A549 treated with GW870086 at 1 μM for 4 hours (cell line): Measurements from ENCODE around the gene BCAM. TPM values are rescaled to one million over a fixed set of nuclear protein-coding genes. Genes with fewer than 3 reads are reported as not detected.

ENCODE experiments used
- total RNA-seq: library from RNA; stranded (reverse); fragments of 200-300 nt; extraction: Qiagen RNA extraction; gene quantifications from 5 replicates; pipeline ENCODE4 v1.2.3, GENCODE V29; 2022; ENCODE audit warnings: low read depth

The BCAM gene, protein sequence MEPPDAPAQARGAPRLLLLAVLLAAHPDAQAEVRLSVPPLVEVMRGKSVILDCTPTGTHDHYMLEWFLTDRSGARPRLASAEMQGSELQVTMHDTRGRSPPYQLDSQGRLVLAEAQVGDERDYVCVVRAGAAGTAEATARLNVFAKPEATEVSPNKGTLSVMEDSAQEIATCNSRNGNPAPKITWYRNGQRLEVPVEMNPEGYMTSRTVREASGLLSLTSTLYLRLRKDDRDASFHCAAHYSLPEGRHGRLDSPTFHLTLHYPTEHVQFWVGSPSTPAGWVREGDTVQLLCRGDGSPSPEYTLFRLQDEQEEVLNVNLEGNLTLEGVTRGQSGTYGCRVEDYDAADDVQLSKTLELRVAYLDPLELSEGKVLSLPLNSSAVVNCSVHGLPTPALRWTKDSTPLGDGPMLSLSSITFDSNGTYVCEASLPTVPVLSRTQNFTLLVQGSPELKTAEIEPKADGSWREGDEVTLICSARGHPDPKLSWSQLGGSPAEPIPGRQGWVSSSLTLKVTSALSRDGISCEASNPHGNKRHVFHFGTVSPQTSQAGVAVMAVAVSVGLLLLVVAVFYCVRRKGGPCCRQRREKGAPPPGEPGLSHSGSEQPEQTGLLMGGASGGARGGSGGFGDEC
- total RNA-seq = 64.5 to 83.6 TPM (median 79.2 TPM) in 5 replicates

DNA sequence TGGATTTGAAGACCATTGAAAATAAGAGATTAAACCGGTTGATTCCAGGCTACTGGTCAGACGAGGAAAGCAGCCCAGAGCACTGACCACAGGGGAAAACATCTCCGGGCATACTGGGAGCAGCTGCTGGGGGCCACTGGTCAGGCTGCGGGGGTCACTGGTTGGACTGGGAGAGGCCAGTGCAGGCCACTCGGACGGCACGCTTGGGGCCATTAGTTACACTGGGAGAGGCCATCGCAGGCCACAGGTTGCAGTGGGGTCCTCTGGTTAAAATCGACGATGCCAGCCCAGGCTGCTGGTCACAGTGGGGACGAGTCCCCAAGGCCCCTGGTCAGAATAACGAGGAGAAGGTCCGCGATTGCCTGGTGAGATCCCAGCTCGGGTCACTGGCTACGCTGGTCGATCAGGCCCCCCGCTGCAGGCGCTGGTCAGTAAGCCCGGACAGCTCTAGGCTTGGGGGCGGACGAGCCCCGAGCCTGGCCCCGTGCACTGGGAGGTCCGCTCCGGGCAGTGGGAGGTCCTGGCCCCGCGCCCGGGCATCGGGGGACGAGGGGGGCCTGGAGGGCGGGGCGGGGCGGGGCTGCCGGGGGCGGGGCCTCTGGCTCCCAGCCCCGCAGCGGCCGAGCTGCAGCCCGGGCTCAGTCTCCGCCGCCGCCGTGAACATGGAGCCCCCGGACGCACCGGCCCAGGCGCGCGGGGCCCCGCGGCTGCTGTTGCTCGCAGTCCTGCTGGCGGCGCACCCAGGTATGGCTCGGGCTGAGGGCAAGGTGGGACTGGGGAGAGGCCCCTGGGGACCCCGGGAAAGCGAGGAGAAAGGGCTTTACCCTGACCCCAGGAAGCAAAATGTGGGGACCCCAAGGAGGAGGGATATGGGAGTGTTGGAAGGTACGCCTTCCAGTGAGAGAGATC lies at the start of gene BCAM:
BCAM (plus strand) TSS at position 641 of the 909 bp plus-strand sequence; CDS start at position 663, 22 bp downstream.

DNA sequence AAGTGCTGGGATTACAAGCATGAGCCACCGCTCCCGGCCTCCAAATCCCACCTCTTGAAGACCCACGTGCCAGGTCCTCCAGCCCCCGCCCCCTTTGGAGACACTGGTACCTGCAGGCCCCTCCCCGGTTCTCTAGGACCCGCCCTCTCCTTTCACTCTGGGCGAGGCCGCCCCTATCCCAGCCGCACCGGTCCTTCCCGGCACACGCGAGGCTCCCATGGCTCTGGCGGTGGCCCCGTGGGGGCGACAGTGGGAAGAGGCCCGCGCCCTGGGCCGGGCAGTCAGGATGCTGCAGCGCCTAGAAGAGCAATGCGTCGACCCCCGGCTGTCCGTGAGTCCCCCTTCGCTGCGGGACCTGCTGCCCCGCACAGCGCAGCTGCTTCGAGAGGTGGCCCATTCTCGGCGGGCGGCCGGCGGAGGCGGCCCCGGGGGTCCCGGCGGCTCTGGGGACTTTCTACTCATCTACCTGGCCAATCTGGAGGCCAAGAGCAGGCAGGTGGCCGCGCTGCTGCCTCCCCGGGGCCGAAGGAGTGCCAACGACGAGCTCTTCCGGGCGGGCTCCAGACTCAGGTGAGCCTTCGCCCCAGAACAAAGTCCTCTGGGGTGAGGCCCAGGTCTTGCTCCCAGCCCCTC lies 31.1 kb upstream of the BCAM start, which contains the start of gene CBLC:
CBLC (plus strand) TSS at position 176 of the 633 bp plus-strand sequence; CDS start at position 218, 42 bp downstream.

DNA sequence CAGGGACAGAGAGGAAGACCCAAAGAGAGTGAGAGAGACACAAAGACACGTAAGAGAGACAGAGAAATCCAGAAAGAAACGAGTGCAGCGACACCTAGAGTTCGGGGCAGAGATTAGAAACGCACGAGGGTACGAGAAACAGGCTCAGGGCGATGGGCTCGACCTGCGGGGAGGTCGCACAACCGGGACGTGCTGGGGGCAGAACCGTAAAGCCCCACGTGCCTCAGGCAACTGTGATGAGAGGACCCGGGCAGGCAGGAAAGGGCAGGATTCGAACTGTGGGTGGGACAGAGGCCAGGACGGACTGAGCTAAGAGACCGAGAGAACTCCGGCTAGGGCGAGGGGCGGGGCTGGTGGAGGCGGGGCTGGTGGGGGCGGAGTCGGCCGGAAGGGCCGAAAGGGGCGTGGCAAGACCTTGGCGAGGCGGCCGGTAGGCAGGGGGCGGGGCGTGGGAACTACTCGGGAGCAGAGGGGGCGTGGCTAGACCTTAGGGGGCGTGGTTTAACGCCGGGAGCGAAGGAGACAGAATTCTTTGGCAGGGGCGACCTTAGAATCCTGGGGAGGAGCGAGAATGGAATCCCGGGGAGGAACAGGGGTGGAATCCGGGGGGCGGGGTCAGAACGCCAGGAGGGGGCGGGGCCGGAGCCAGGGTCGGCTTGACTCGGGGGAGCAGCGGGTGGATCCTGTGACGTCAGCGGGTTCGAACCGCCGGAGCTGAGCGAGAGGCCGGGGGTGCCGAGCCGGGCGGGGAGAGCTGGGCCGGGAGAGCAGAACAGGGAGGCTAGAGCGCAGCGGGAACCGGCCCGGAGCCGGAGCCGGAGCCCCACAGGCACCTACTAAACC lies 36.9 kb downstream of the BCAM start, which contains the start of gene NECTIN2:
NECTIN2 (plus strand) TSS at position 686 of the 843 bp plus-strand sequence. CDS start 229 bp downstream, outside the sequence.

Other genes with a start within 250 kb of the BCAM start
- 0.41 to 0.66 TPM (median 0.59 TPM) in 5 replicates for gene IGSF23, start 195.5 kb upstream of the BCAM start, total RNA-seq
- gene PVR, start 165.2 kb upstream of the BCAM start, total RNA-seq = 106 to 117 TPM (median 111 TPM) in 5 replicates
- gene CEACAM19, start 137.6 kb upstream of the BCAM start, total RNA-seq = 7.3 to 10.3 TPM (median 9.3 TPM) in 5 replicates
- 0.10 to 0.12 TPM (median 0.11 TPM) in 3 of 5 replicates, not detected in the others for gene CEACAM16, start 110.0 kb upstream of the BCAM start, total RNA-seq
- gene BCL3, start 60.4 kb upstream of the BCAM start, total RNA-seq = 38.4 to 70.3 TPM (median 61.0 TPM) in 5 replicates
- gene CBLC, start 31.2 kb upstream of the BCAM start, total RNA-seq = not detected in 5 replicates
- gene NECTIN2, start 37.2 kb downstream of the BCAM start, total RNA-seq = 66.5 to 83.2 TPM (median 79.6 TPM) in 5 replicates
- gene TOMM40, start 82.2 kb downstream of the BCAM start, total RNA-seq = 187 to 262 TPM (median 238 TPM) in 5 replicates
- gene APOE, start 96.7 kb downstream of the BCAM start, total RNA-seq = 13.6 to 18.6 TPM (median 13.8 TPM) in 5 replicates
- 111 to 136 TPM (median 124 TPM) in 5 replicates for gene APOC1, start 105.5 kb downstream of the BCAM start, total RNA-seq
- not detected in 5 replicates for gene APOC4, start 133.1 kb downstream of the BCAM start, total RNA-seq
- 0.24 TPM in 1 of 5 replicates, not detected in the others for gene APOC2, start 136.9 kb downstream of the BCAM start, total RNA-seq
- gene CLPTM1, start 146.3 kb downstream of the BCAM start, total RNA-seq = 130 to 177 TPM (median 172 TPM) in 5 replicates
- gene RELB, start 192.4 kb downstream of the BCAM start, total RNA-seq = 20.7 to 43.3 TPM (median 37.9 TPM) in 5 replicates
- 55.4 to 67.9 TPM (median 63.9 TPM) in 5 replicates for gene CLASRP, start 229.9 kb downstream of the BCAM start, total RNA-seq